ENCODE results near the gene ZNF638.
A peak's percentile ranks its signal among the peaks of the same experiment; 100 is the strongest.
"Not testable (repeated sequence)": the region's sequence is repeated elsewhere in the genome, so short reads cannot be mapped to it uniquely, and the experiment has no call there.

The ZNF638 gene

DNA sequence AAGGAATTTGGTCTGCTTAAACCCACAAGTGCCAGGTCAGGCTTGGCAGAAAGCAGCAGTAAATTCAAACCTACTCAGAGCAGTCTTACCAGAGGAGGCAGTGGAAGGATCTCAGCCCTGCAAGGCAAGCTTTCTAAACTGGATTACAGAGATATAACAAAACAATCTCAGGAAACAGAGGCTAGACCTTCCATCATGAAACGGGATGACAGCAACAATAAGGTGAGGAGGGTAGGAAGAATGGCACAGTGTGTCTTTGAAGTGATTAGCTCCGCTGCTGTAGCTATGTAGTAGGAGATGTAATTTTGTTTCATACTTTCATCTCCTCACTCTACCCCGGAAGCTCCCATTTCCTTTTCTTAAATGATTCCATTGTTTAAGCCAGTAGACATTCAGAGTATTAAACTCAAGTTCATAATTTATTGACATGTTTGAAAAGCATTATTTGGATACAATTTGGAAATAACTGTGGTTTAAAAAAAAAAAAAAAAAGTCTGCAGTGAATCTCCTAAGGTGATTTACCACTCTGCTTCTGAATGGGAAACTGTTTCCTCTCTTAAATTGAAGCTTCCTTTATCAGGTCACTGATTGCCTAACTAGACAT, 92.3 kb downstream of the ZNF638 start:
- Histone ChIP-seq H3K36me3 (ENCODE audit: insufficient read depth, low read length) (peaks cover 62% of the 10 kb centered on the region; the same call in 1 of the 2 replicates), H3K27me3 (ENCODE audit: insufficient read depth, low read length, poor library complexity, severe bottlenecking) (no peaks in the 10 kb centered on the region), H2AFZ (ENCODE audit: low read length) (no peak overlapping the region), H3F3A (ENCODE audit: low read depth) (0 out of 2 replicates have a peak, but pooled peaks cover 4% of the 10 kb centered on the region), H3K9me3 (ENCODE audit: insufficient read depth, low read depth, low read length) (no peaks in the 10 kb centered on the region), H3K79me2 (ENCODE audit: insufficient read depth, low read length) (peaks cover 21% of the 10 kb centered on the region; the same call in 1 of the 2 replicates), H3K9me2 (replicated peaks; ENCODE audit: low read depth, low read length) (no peaks in the 10 kb centered on the region), H3K4me2 (ENCODE audit: low read depth, low read length, poor library complexity, severe bottlenecking) (peak overlapping the region; percentile 9), H3K4me3 (ENCODE audit: low read length, poor library complexity, severe bottlenecking) (no peak overlapping the region), H3K4me1 (ENCODE audit: insufficient read depth, low read length, poor library complexity, severe bottlenecking) (peaks cover 17% of the 10 kb centered on the region), H3K9ac (ENCODE audit: low read depth, low read length, poor library complexity, severe bottlenecking) (no peak overlapping the region), H4K20me1 (ENCODE audit: insufficient read depth, low read length, poor library complexity, severe bottlenecking) (peaks cover 8% of the 10 kb centered on the region)
- TF ChIP-seq EZH2phosphoT487 (IDR thresholded peaks at IDR 0.05; ENCODE audit: borderline replicate concordance), result no peak
- TF ChIP-seq, protein P1, sequence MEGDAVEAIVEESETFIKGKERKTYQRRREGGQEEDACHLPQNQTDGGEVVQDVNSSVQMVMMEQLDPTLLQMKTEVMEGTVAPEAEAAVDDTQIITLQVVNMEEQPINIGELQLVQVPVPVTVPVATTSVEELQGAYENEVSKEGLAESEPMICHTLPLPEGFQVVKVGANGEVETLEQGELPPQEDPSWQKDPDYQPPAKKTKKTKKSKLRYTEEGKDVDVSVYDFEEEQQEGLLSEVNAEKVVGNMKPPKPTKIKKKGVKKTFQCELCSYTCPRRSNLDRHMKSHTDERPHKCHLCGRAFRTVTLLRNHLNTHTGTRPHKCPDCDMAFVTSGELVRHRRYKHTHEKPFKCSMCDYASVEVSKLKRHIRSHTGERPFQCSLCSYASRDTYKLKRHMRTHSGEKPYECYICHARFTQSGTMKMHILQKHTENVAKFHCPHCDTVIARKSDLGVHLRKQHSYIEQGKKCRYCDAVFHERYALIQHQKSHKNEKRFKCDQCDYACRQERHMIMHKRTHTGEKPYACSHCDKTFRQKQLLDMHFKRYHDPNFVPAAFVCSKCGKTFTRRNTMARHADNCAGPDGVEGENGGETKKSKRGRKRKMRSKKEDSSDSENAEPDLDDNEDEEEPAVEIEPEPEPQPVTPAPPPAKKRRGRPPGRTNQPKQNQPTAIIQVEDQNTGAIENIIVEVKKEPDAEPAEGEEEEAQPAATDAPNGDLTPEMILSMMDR (conservative IDR thresholded peaks at IDR 0.05; ENCODE audit: low read length), result no peak

DNA sequence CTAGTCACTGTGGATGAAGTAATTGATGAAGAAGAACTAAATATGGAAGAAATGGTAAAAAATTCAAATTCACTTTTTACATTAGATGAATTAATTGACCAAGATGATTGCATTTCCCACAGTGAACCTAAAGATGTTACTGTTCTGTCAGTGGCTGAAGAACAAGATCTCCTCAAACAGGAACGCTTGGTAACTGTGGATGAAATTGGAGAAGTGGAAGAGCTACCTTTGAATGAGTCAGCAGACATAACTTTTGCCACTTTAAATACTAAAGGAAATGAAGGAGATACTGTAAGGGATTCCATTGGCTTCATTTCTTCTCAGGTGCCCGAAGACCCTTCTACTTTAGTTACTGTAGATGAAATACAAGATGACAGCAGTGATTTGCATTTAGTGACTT, 95.1 kb downstream of the ZNF638 start:
- TF ChIP-seq, protein P1 (conservative IDR thresholded peaks at IDR 0.05; ENCODE audit: low read length), result no peak
- no peak for TF ChIP-seq EZH2phosphoT487 (IDR thresholded peaks at IDR 0.05; ENCODE audit: borderline replicate concordance)
- Histone ChIP-seq H3K4me2 (ENCODE audit: low read depth, low read length, poor library complexity, severe bottlenecking) (no peak overlapping the region), H3K36me3 (ENCODE audit: insufficient read depth, low read length) (peaks cover 80% of the 10 kb centered on the region; the same call in 1 of the 2 replicates), H3K9me3 (ENCODE audit: insufficient read depth, low read depth, low read length) (no peaks in the 10 kb centered on the region), H3K4me3 (ENCODE audit: low read length, poor library complexity, severe bottlenecking) (no peak overlapping the region), H3F3A (ENCODE audit: low read depth) (no peaks in the 10 kb centered on the region), H3K4me1 (ENCODE audit: insufficient read depth, low read length, poor library complexity, severe bottlenecking) (peaks cover 10% of the 10 kb centered on the region), H3K9me2 (replicated peaks; ENCODE audit: low read depth, low read length) (no peaks in the 10 kb centered on the region), H2AFZ (ENCODE audit: low read length) (no peak overlapping the region), H4K20me1 (ENCODE audit: insufficient read depth, low read length, poor library complexity, severe bottlenecking) (peaks cover 5% of the 10 kb centered on the region), H3K27me3 (ENCODE audit: insufficient read depth, low read length, poor library complexity, severe bottlenecking) (no peaks in the 10 kb centered on the region), H3K79me2 (ENCODE audit: insufficient read depth, low read length) (peaks cover 8% of the 10 kb centered on the region; the same call in 1 of the 2 replicates), H3K9ac (ENCODE audit: low read depth, low read length, poor library complexity, severe bottlenecking) (no peak overlapping the region)

DNA sequence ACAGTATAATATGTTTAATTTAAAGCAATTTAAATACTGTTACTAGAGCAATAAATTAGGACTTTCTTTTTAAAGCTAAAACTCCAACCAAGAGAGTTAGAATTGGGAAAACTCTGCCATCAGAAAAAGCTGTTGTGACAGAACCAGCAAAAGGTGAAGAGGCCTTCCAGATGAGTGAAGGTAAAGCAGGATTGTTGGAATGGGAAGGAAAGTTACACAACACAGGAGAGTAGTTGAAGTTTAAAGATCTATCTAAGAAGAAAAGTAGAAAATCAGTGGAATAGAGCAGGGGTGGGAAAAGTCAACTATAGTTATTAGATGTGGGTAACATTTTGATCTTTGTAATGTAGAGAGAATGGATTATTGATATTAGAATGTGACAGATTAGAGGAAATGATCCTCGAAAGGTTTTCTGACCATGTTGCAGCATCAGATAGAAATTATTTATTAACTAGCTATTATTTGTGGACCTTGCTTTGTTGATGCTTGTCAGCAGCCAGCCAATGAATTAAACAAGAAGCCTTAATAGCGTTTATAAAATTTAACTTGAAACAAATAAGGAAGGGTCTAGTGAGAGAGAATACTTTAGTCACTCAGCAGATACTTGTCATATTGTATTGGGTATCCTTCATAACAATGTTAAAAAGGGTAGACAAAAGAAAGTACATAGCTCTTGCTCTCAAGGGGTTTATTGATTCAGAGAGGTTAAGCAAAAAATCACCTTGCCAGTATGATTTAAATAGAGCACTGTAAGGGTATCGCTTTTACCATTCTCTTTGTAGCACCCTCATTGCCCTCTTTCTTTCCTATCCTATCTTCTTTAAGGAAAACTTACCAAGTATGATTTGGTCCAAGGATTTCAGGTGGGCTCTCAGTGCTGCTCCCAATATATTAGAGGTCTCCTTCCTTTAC, 97.1 kb downstream of the ZNF638 start:
- Histone ChIP-seq H3K4me1 (ENCODE audit: insufficient read depth, low read length, poor library complexity, severe bottlenecking) (peaks cover 8% of the 10 kb centered on the region), H3K4me2 (ENCODE audit: low read depth, low read length, poor library complexity, severe bottlenecking) (no peak overlapping the region), H3K9ac (ENCODE audit: low read depth, low read length, poor library complexity, severe bottlenecking) (no peak overlapping the region), H3K9me3 (ENCODE audit: insufficient read depth, low read depth, low read length) (no peaks in the 10 kb centered on the region), H4K20me1 (ENCODE audit: insufficient read depth, low read length, poor library complexity, severe bottlenecking) (peaks cover 5% of the 10 kb centered on the region), H3F3A (ENCODE audit: low read depth) (no peaks in the 10 kb centered on the region), H3K9me2 (replicated peaks; ENCODE audit: low read depth, low read length) (no peaks in the 10 kb centered on the region), H3K4me3 (ENCODE audit: low read length, poor library complexity, severe bottlenecking) (no peak overlapping the region), H3K79me2 (ENCODE audit: insufficient read depth, low read length) (peaks cover 8% of the 10 kb centered on the region; the same call in 1 of the 2 replicates), H3K36me3 (ENCODE audit: insufficient read depth, low read length) (peaks cover 87% of the 10 kb centered on the region; the same call in 1 of the 2 replicates), H2AFZ (ENCODE audit: low read length) (no peak overlapping the region), H3K27me3 (ENCODE audit: insufficient read depth, low read length, poor library complexity, severe bottlenecking) (no peaks in the 10 kb centered on the region)
- TF ChIP-seq, protein P1 (conservative IDR thresholded peaks at IDR 0.05; ENCODE audit: low read length), result no peak

DNA sequence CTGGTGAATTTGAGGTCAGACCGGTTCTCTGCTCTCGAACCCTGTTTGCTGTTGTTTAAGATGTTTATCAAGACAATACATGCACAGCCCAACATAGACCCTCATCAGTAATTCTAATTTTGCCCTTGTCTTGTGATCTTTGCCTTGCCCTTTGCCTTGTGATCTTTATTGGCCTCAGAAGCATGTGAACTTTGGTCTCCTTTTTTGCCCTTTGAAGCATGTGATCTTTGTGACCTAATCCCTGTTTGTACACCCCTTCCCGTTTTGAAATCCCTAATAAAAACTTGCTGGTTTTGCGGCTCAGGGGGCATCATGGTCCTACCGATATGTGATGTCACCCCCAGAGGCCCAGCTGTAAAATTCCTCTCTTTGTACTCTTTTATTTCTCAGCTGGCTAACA, 113.6 kb downstream of the ZNF638 start:
- H3K9me2 ChIP-seq (replicated peaks; ENCODE audit: low read depth, low read length); H4K20me1 ChIP-seq (ENCODE audit: insufficient read depth, low read length, poor library complexity, severe bottlenecking); H3K9me3 ChIP-seq (ENCODE audit: insufficient read depth, low read depth, low read length); H3K4me2 ChIP-seq (ENCODE audit: low read depth, low read length, poor library complexity, severe bottlenecking); H3K79me2 ChIP-seq (ENCODE audit: insufficient read depth, low read length); H3K9ac ChIP-seq (ENCODE audit: low read depth, low read length, poor library complexity, severe bottlenecking); H3K27me3 ChIP-seq (ENCODE audit: insufficient read depth, low read length, poor library complexity, severe bottlenecking); H3K36me3 ChIP-seq (ENCODE audit: insufficient read depth, low read length); H2AFZ ChIP-seq (ENCODE audit: low read length); H3K4me3 ChIP-seq (ENCODE audit: low read length, poor library complexity, severe bottlenecking); H3F3A ChIP-seq (ENCODE audit: low read depth): not testable (repeated sequence)
- H3K4me1 ChIP-seq (ENCODE audit: insufficient read depth, low read length, poor library complexity, severe bottlenecking), result peaks cover 19% of the 10 kb centered on the region

All from Loucy (cell line).